ENCODE data around the gene ATXN1. TPM values are rescaled to one million over a fixed set of nuclear protein-coding genes. Genes with fewer than 3 reads are reported as not detected.

The ATXN1 gene
- polyA plus RNA-seq, 4 donors: 4.6 to 16.5 (median 5.9) TPM

DNA sequence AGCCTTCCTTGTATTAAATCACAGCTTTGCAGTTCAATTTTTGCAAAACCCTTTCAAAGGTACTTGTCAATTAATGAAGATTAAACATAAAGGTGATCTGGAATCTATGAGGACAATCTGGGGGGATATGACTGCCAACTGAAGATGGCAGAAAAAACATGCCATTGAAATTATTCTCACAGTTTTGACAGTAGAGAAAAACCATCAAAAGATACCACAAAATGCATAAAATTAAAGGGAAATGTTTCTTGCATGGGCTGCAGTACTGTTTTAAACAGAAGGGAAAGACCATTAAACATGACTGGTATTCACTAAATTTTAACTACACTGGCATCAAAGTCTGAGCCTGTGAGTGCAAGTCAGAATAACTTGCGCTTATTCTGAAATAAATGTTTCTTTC is 194.2 kb downstream of the ATXN1 start:
- Histone ChIP-seq H3K9me3 (ENCODE audit: control insufficient read depth in 2 of 2, insufficient read depth in 1 of 2, low read depth in 1 of 2, low read length in 1 of 2) (no peaks in the 10 kb centered on the region), H3K4me1 (ENCODE audit: control insufficient read depth in 3 of 3, insufficient read depth in 2 of 3, low read depth in 1 of 3, low read length in 2 of 3) (no peaks in the 10 kb centered on the region), H3K4me3 (ENCODE audit: low read depth in 1 of 3, low read length in 3 of 3) (no peak overlapping the region), H3K36me3 (ENCODE audit: control insufficient read depth in 3 of 3, insufficient read depth in 2 of 3, low read depth in 1 of 3, low read length in 3 of 3) (peaks cover 0 to 6% (median 5%) of the 10 kb centered on the region in 3 donors), H3K27ac (ENCODE audit: low read depth in 1 of 3, low read length in 2 of 3) (no peak overlapping the region), H3K27me3 (ENCODE audit: control insufficient read depth in 3 of 3, insufficient read depth in 3 of 3, low read length in 3 of 3) (no peaks in the 10 kb centered on the region)
- FAIRE-seq: no peak
- 96% methylated on average over 1 of the region's 1 CpG for WGBS, 3 donors
- no peak for DNase-seq

DNA sequence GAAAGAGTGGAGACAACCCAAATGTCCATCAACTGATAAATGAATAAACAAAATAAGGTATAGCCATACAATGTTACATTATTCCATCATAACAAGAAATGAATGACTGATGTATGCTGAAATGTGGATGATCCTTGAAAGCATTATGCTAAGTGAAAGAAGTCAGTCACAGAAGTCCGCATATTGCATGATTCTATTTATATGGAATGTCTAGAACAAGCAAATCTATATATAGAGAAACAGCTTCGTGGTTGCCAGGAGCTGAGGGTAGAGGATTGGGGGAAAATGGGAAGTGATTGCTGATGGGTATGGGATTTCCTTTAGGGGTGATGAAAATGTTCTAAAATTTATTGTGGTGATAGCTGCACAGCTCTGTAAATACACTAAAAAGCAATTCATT is 196.8 kb downstream of the ATXN1 start:
- Histone ChIP-seq H3K4me1 (ENCODE audit: control insufficient read depth in 3 of 3, insufficient read depth in 2 of 3, low read depth in 1 of 3, low read length in 2 of 3) (no peaks in the 10 kb centered on the region), H3K27me3 (ENCODE audit: control insufficient read depth in 3 of 3, insufficient read depth in 3 of 3, low read length in 3 of 3) (no peaks in the 10 kb centered on the region), H3K9me3 (ENCODE audit: control insufficient read depth in 2 of 2, insufficient read depth in 1 of 2, low read depth in 1 of 2, low read length in 1 of 2) (no peaks in the 10 kb centered on the region), H3K4me3 (ENCODE audit: low read depth in 1 of 3, low read length in 3 of 3) (no peak overlapping the region), H3K36me3 (ENCODE audit: control insufficient read depth in 3 of 3, insufficient read depth in 2 of 3, low read depth in 1 of 3, low read length in 3 of 3) (peaks cover 0 to 5% (median 2%) of the 10 kb centered on the region in 3 donors), H3K27ac (ENCODE audit: low read depth in 1 of 3, low read length in 2 of 3) (no peak overlapping the region)
- DNase-seq (no peak), FAIRE-seq (no peak)
- WGBS, 3 donors: 70 to 89% (median 89%) methylated on average over 2 of the region's 2 CpGs

DNA sequence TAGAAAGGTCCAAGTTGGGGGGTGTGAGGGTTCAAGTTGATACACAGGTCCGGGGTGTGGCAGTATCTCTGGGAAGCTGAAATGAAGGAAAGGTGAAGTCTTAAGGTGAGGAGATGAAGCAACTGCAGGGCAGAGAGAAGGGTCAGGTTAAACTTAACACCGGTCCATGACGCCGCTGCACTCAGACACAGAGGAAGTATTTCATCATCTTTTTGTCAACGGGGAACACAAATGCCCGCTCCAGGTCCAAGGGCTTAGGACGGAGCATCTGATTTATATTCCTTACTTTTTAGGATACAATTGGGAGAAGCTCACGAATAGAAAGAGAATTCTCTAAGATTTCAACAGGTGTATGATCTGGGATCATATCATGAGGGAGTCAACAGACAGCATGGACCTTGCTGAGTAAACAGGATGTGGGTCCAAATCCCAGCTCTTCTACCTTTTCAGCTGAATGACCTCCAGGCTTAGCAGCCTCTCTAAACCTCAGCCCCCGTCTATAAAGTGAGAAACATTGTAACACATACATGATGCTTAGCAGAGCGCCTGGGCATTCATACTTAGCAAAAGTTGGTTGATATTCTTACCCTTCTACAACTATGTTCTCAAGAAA is 197.5 kb downstream of the ATXN1 start:
- 92 to 98% (median 95%) methylated on average over 10 of the region's 10 CpGs for WGBS, 3 donors
- FAIRE-seq: no peak

GRCh38 chr6:16562498-16562897 is 198.8 kb downstream of the ATXN1 start:
- Histone ChIP-seq H3K27ac (ENCODE audit: low read depth in 1 of 3, low read length in 2 of 3) (no peak overlapping the region), H3K4me1 (ENCODE audit: control insufficient read depth in 3 of 3, insufficient read depth in 2 of 3, low read depth in 1 of 3, low read length in 2 of 3) (no peaks in the 10 kb centered on the region), H3K36me3 (ENCODE audit: control insufficient read depth in 3 of 3, insufficient read depth in 2 of 3, low read depth in 1 of 3, low read length in 3 of 3) (peaks cover 0 to 6% (median 2%) of the 10 kb centered on the region in 3 donors), H3K4me3 (ENCODE audit: low read depth in 1 of 3, low read length in 3 of 3) (no peak overlapping the region), H3K27me3 (ENCODE audit: control insufficient read depth in 3 of 3, insufficient read depth in 3 of 3, low read length in 3 of 3) (no peaks in the 10 kb centered on the region), H3K9me3 (ENCODE audit: control insufficient read depth in 2 of 2, insufficient read depth in 1 of 2, low read depth in 1 of 2, low read length in 1 of 2) (no peaks in the 10 kb centered on the region)
- WGBS, 3 donors: 68 to 88% (median 69%) methylated on average over 2 of the region's 2 CpGs
- DNase-seq: no peak
- FAIRE-seq: no peak

More for the DNA sequence above, 197.5 kb downstream of the ATXN1 start:
- H3K4me1 ChIP-seq (ENCODE audit: control insufficient read depth in 3 of 3, insufficient read depth in 2 of 3, low read depth in 1 of 3, low read length in 2 of 3): no peaks in the 10 kb centered on the region
- H3K36me3 ChIP-seq (ENCODE audit: control insufficient read depth in 3 of 3, insufficient read depth in 2 of 3, low read depth in 1 of 3, low read length in 3 of 3): peaks cover 0 to 5% (median 2%) of the 10 kb centered on the region in 3 donors
- no peak for DNase-seq
- no peaks in the 10 kb centered on the region for H3K9me3 ChIP-seq (ENCODE audit: control insufficient read depth in 2 of 2, insufficient read depth in 1 of 2, low read depth in 1 of 2, low read length in 1 of 2)
- no peak overlapping the region for H3K4me3 ChIP-seq (ENCODE audit: low read depth in 1 of 3, low read length in 3 of 3)
- H3K27me3 ChIP-seq (ENCODE audit: control insufficient read depth in 3 of 3, insufficient read depth in 3 of 3, low read length in 3 of 3): no peaks in the 10 kb centered on the region
- no peak overlapping the region for H3K27ac ChIP-seq (ENCODE audit: low read depth in 1 of 3, low read length in 2 of 3)

- 72 to 89% (median 85%) methylated on average over 4 of the region's 4 CpGs for WGBS, 3 donors
- no peaks in the 10 kb centered on the region for H3K9me3 ChIP-seq (ENCODE audit: control insufficient read depth in 2 of 2, insufficient read depth in 1 of 2, low read depth in 1 of 2, low read length in 1 of 2)
- FAIRE-seq (no peak), DNase-seq (no peak)
- no peak overlapping the region for H3K4me3 ChIP-seq (ENCODE audit: low read depth in 1 of 3, low read length in 3 of 3)
- peaks cover 0 to 4% (median 2%) of the 10 kb centered on the region in 3 donors for H3K36me3 ChIP-seq (ENCODE audit: control insufficient read depth in 3 of 3, insufficient read depth in 2 of 3, low read depth in 1 of 3, low read length in 3 of 3)
- no peaks in the 10 kb centered on the region for H3K4me1 ChIP-seq (ENCODE audit: control insufficient read depth in 3 of 3, insufficient read depth in 2 of 3, low read depth in 1 of 3, low read length in 2 of 3)
- no peaks in the 10 kb centered on the region for H3K27me3 ChIP-seq (ENCODE audit: control insufficient read depth in 3 of 3, insufficient read depth in 3 of 3, low read length in 3 of 3)
- no peak overlapping the region for H3K27ac ChIP-seq (ENCODE audit: low read depth in 1 of 3, low read length in 2 of 3)
Measured at GRCh38 chr6:16559071-16559470, 202.2 kb downstream of the ATXN1 start.

DNA sequence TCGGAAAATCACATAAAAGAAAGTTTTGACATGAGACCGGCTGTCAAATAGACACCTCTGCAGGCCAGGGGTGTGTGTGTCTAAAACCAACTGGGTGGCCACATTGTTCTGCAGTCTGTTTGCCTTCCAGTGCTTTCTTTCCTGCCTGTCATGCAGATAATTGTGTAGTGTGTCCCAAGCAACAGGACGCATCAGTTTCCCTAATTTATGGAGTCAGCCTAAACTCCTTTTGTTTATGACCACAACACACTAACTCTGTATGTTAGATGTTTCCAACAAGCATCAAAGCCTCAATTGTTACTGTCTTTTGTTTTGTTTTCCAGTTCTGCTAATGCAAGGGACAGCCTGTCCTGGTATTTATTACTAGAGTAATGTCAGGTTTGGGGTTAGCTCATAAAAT is 205.7 kb downstream of the ATXN1 start:
- FAIRE-seq (no peak), DNase-seq (no peak)
- Histone ChIP-seq H3K27me3 (ENCODE audit: control insufficient read depth in 3 of 3, insufficient read depth in 3 of 3, low read length in 3 of 3) (no peaks in the 10 kb centered on the region), H3K4me1 (ENCODE audit: control insufficient read depth in 3 of 3, insufficient read depth in 2 of 3, low read depth in 1 of 3, low read length in 2 of 3) (no peaks in the 10 kb centered on the region), H3K27ac (ENCODE audit: low read depth in 1 of 3, low read length in 2 of 3) (no peak overlapping the region), H3K4me3 (ENCODE audit: low read depth in 1 of 3, low read length in 3 of 3) (no peak overlapping the region), H3K9me3 (ENCODE audit: control insufficient read depth in 2 of 2, insufficient read depth in 1 of 2, low read depth in 1 of 2, low read length in 1 of 2) (no peaks in the 10 kb centered on the region), H3K36me3 (ENCODE audit: control insufficient read depth in 3 of 3, insufficient read depth in 2 of 3, low read depth in 1 of 3, low read length in 3 of 3) (peaks cover 0 to 7% (median 2%) of the 10 kb centered on the region in 3 donors)
- 91 to 97% (median 95%) methylated on average over 3 of the region's 3 CpGs for WGBS, 3 donors

- H3K4me3 ChIP-seq (ENCODE audit: low read depth in 1 of 3, low read length in 3 of 3): no peak overlapping the region
- 95 to 99% (median 97%) methylated on average over 3 of the region's 3 CpGs for WGBS, 3 donors
- no peak for FAIRE-seq
Measured at GRCh38 chr6:16553531-16553930, 207.7 kb downstream of the ATXN1 start.

GRCh38 chr6:16551466-16551865 is 209.8 kb downstream of the ATXN1 start:
- H3K27me3 ChIP-seq (ENCODE audit: control insufficient read depth in 3 of 3, insufficient read depth in 3 of 3, low read length in 3 of 3): no peaks in the 10 kb centered on the region
- no peak for FAIRE-seq
- H3K4me1 ChIP-seq (ENCODE audit: control insufficient read depth in 3 of 3, insufficient read depth in 2 of 3, low read depth in 1 of 3, low read length in 2 of 3): peaks cover 0 to 2% (median 0%) of the 10 kb centered on the region in 3 donors
- peaks cover 0 to 5% (median 0%) of the 10 kb centered on the region in 3 donors for H3K36me3 ChIP-seq (ENCODE audit: control insufficient read depth in 3 of 3, insufficient read depth in 2 of 3, low read depth in 1 of 3, low read length in 3 of 3)
- 91 to 92% (median 91%) methylated on average over 6 of the region's 6 CpGs for WGBS, 3 donors
- no peak overlapping the region for H3K27ac ChIP-seq (ENCODE audit: low read depth in 1 of 3, low read length in 2 of 3)
- no peak for DNase-seq
- H3K9me3 ChIP-seq (ENCODE audit: control insufficient read depth in 2 of 2, insufficient read depth in 1 of 2, low read depth in 1 of 2, low read length in 1 of 2): no peaks in the 10 kb centered on the region
- H3K4me3 ChIP-seq (ENCODE audit: low read depth in 1 of 3, low read length in 3 of 3): no peak overlapping the region

More at GRCh38 chr6:16553531-16553930, 207.7 kb downstream of the ATXN1 start:
- Histone ChIP-seq H3K27ac (ENCODE audit: low read depth in 1 of 3, low read length in 2 of 3) (no peak overlapping the region), H3K9me3 (ENCODE audit: control insufficient read depth in 2 of 2, insufficient read depth in 1 of 2, low read depth in 1 of 2, low read length in 1 of 2) (no peaks in the 10 kb centered on the region), H3K4me1 (ENCODE audit: control insufficient read depth in 3 of 3, insufficient read depth in 2 of 3, low read depth in 1 of 3, low read length in 2 of 3) (no peaks in the 10 kb centered on the region), H3K36me3 (ENCODE audit: control insufficient read depth in 3 of 3, insufficient read depth in 2 of 3, low read depth in 1 of 3, low read length in 3 of 3) (peaks cover 0 to 5% (median 2%) of the 10 kb centered on the region in 3 donors), H3K27me3 (ENCODE audit: control insufficient read depth in 3 of 3, insufficient read depth in 3 of 3, low read length in 3 of 3) (no peaks in the 10 kb centered on the region)
- DNase-seq: no peak

DNA sequence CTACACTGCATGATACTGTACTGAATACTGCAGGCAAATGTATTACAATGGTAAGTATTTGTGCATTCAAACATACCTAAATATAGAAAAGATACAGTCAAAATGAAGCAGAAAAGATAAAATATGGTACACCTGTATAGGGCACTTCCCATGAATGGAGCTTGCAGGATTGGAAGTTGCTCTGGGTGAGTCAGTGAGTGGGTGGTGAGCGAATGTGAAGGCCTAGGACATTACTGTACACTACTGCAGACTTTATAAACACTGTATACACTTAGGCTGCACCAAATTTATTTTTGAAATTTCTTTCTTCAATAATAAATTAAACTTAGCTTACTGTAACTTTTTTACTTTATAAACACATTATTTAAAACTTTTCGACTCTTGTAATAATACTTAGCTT is 213.1 kb downstream of the ATXN1 start:
- Histone ChIP-seq H3K27ac (ENCODE audit: low read depth in 1 of 3, low read length in 2 of 3) (no peak overlapping the region), H3K9me3 (ENCODE audit: control insufficient read depth in 2 of 2, insufficient read depth in 1 of 2, low read depth in 1 of 2, low read length in 1 of 2) (no peaks in the 10 kb centered on the region), H3K4me3 (ENCODE audit: low read depth in 1 of 3, low read length in 3 of 3) (no peak overlapping the region), H3K27me3 (ENCODE audit: control insufficient read depth in 3 of 3, insufficient read depth in 3 of 3, low read length in 3 of 3) (no peaks in the 10 kb centered on the region), H3K36me3 (ENCODE audit: control insufficient read depth in 3 of 3, insufficient read depth in 2 of 3, low read depth in 1 of 3, low read length in 3 of 3) (peaks cover 0 to 13% (median 0%) of the 10 kb centered on the region in 3 donors), H3K4me1 (ENCODE audit: control insufficient read depth in 3 of 3, insufficient read depth in 2 of 3, low read depth in 1 of 3, low read length in 2 of 3) (peaks cover 0 to 2% (median 0%) of the 10 kb centered on the region in 3 donors)
- FAIRE-seq: no peak
- DNase-seq: no peak
- WGBS, 3 donors: 85 to 97% (median 89%) methylated on average over 2 of the region's 2 CpGs

All from small intestine (tissue), 7 donors.